ENCODE measurements around the gene SERINC2. TPM values are rescaled to one million over a fixed set of nuclear protein-coding genes. Genes with fewer than 3 reads are reported as not detected.

SERINC2 gene
- total RNA-seq, 1 experiment from 2014 or later, result 50.1 TPM

DNA sequence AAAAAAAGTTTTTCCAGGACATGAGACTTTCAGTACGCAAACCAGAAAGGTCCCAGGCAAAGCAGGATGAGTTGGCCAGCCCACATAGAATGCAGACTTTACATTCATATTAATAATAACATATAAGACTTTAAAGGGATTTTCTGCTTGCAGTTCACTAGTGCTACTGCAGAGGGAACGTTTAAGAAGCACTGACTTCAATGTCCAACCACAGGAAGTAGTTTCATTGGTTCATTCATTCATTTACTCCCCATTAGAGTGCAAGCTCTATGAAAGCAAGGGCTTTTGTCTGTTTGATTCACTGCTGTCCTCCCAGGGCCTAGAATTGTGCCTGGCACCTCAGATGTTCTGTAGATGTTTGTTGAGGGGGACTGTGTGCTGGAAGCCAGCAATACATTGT lies 11.8 kb upstream of the SERINC2 start:
- Histone ChIP-seq H3K27me3 (ENCODE audit: insufficient read depth, low read length) (no peaks in the 10 kb centered on the region), H3K4me2 (ENCODE audit: low read length) (no peak overlapping the region), H3K9me2 (ENCODE audit: insufficient read depth) (no peaks in the 10 kb centered on the region), H3K9me3 (ENCODE audit: control insufficient read depth in 1 of 2, insufficient read depth in 1 of 2, low read depth in 1 of 2, low read length in 2 of 2) (no peaks in the 10 kb centered on the region), H3K27ac (ENCODE audit: low read depth, low read length) (no peak overlapping the region), H2AFZ (ENCODE audit: low read depth, low read length, poor library complexity, severe bottlenecking) (no peak overlapping the region), H3K79me2 (ENCODE audit: insufficient read depth, low read length) (no peaks in the 10 kb centered on the region), H3K4me3 (replicated peaks in 1 of 2; ENCODE audit: low read depth in 1 of 2, low read length in 2 of 2) (no peak overlapping the region), H4K20me1 (ENCODE audit: insufficient read depth) (no peaks in the 10 kb centered on the region), H3K9ac (ENCODE audit: low read length) (no peak overlapping the region), H3K36me3 (ENCODE audit: control insufficient read depth in 1 of 2, insufficient read depth in 2 of 2, low read length in 2 of 2) (no peaks in the 10 kb centered on the region), H3K4me1 (ENCODE audit: control insufficient read depth in 1 of 2, insufficient read depth in 2 of 2, low read length in 2 of 2) (peaks cover 2 to 22% of the 10 kb centered on the region in 2 experiments; a peak in 2 of 4 replicates)
- no peak for DNase-seq (ENCODE audit: low read depth, low spot score)
- TF ChIP-seq, protein P1, sequence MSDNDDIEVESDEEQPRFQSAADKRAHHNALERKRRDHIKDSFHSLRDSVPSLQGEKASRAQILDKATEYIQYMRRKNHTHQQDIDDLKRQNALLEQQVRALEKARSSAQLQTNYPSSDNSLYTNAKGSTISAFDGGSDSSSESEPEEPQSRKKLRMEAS (IDR thresholded peaks at IDR 0.05), result no peak
- TF ChIP-seq EGR1 (IDR thresholded peaks at IDR 0.05; ENCODE audit: low read depth) (no peak), FOSL1 (IDR thresholded peaks at IDR 0.05; ENCODE audit: low read depth) (no peak), YY1 (IDR thresholded peaks at IDR 0.05; ENCODE audit: extremely low read depth, insufficient replicate concordance, low read depth, low read length) (no peak), EZH2 (IDR thresholded peaks at IDR 0.05) (no peak), ELF1 (IDR thresholded peaks at IDR 0.05; ENCODE audit: borderline replicate concordance, low read depth) (no peak)
- CTCF ChIA-PET, result no interaction called here
- BruUV-seq (replicated peaks), result no TSS peak
- intact Hi-C loops (cut with micrococcal nuclease), result no loop called here
- RAD21 ChIA-PET (ENCODE audit: low non-redundant PET in 1 of 2, low total read pairs in 2 of 2, uncharacterized antibody in 2 of 2, unreplicated experiment in 2 of 2), result no interaction called here
- no peak for ATAC-seq
- POLR2A ChIA-PET, result no interaction called here

DNA sequence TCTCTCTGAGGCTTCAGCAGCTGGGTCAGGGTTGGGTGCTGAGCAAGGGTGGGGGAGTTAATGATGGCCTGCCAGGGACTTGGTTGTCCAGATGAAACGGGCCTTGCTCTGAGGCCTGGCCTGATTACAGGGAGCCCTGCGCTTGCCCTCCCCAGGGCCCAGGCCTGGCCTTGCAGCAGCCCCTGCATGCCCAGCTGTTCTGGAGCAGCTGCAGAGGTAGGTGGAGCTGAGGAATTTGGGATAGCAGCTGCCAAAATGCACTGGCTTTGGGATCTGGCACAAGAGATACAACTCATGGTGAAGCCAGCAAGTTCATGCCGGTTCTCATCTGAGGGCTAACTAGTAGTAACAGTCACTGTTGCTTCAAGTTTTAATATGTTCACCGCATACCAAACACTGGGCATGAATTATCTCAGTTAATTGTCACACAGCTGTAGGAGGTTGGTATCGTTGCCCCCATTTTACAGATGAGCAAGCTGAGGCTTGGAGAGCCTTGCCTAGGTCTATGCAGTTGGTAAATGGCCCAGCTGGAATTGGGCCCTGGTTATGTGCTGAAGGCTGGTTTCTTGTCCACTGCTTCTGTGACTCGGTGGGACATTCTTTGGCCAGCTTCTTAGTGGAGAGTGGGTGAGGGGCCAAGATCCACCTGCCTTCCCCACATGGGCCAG lies 7.3 kb upstream of the SERINC2 start:
- Histone ChIP-seq H3K9me3 (ENCODE audit: control insufficient read depth in 1 of 2, insufficient read depth in 1 of 2, low read depth in 1 of 2, low read length in 2 of 2) (no peaks in the 10 kb centered on the region), H3K9ac (ENCODE audit: low read length) (no peak overlapping the region), H3K9me2 (ENCODE audit: insufficient read depth) (no peaks in the 10 kb centered on the region), H3K4me3 (replicated peaks in 1 of 2; ENCODE audit: low read depth in 1 of 2, low read length in 2 of 2) (no peak overlapping the region), H3K79me2 (ENCODE audit: insufficient read depth, low read length) (no peaks in the 10 kb centered on the region), H3K4me2 (ENCODE audit: low read length) (no peak overlapping the region), H4K20me1 (ENCODE audit: insufficient read depth) (no peaks in the 10 kb centered on the region), H3K36me3 (ENCODE audit: control insufficient read depth in 1 of 2, insufficient read depth in 2 of 2, low read length in 2 of 2) (no peaks in the 10 kb centered on the region), H3K4me1 (ENCODE audit: control insufficient read depth in 1 of 2, insufficient read depth in 2 of 2, low read length in 2 of 2) (no peaks in the 10 kb centered on the region), H3K27ac (ENCODE audit: low read depth, low read length) (no peak overlapping the region), H3K27me3 (ENCODE audit: insufficient read depth, low read length) (no peaks in the 10 kb centered on the region), H2AFZ (ENCODE audit: low read depth, low read length, poor library complexity, severe bottlenecking) (no peak overlapping the region)
- POLR2A ChIA-PET, result no interaction called here
- ATAC-seq (no peak), DNase-seq (ENCODE audit: low read depth, low spot score) (no peak)
- RAD21 ChIA-PET (ENCODE audit: low non-redundant PET in 1 of 2, low total read pairs in 2 of 2, uncharacterized antibody in 2 of 2, unreplicated experiment in 2 of 2), result no interaction called here
- intact Hi-C loops (cut with micrococcal nuclease), result no loop called here
- CTCF ChIA-PET, result interaction anchor here (1.1 to 1.9 kb wide), 2 partner anchors 11 to 143 kb away, joined by 3 to 8 read pairs; no protein-coding TSS in a partner anchor
- BruUV-seq (replicated peaks), result no TSS peak
- TF ChIP-seq EGR1 (IDR thresholded peaks at IDR 0.05; ENCODE audit: low read depth), result no peak
- TF ChIP-seq FOSL1 (IDR thresholded peaks at IDR 0.05; ENCODE audit: low read depth), result no peak
- TF ChIP-seq, protein P2, sequence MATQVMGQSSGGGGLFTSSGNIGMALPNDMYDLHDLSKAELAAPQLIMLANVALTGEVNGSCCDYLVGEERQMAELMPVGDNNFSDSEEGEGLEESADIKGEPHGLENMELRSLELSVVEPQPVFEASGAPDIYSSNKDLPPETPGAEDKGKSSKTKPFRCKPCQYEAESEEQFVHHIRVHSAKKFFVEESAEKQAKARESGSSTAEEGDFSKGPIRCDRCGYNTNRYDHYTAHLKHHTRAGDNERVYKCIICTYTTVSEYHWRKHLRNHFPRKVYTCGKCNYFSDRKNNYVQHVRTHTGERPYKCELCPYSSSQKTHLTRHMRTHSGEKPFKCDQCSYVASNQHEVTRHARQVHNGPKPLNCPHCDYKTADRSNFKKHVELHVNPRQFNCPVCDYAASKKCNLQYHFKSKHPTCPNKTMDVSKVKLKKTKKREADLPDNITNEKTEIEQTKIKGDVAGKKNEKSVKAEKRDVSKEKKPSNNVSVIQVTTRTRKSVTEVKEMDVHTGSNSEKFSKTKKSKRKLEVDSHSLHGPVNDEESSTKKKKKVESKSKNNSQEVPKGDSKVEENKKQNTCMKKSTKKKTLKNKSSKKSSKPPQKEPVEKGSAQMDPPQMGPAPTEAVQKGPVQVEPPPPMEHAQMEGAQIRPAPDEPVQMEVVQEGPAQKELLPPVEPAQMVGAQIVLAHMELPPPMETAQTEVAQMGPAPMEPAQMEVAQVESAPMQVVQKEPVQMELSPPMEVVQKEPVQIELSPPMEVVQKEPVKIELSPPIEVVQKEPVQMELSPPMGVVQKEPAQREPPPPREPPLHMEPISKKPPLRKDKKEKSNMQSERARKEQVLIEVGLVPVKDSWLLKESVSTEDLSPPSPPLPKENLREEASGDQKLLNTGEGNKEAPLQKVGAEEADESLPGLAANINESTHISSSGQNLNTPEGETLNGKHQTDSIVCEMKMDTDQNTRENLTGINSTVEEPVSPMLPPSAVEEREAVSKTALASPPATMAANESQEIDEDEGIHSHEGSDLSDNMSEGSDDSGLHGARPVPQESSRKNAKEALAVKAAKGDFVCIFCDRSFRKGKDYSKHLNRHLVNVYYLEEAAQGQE (IDR thresholded peaks at IDR 0.05; ENCODE audit: low read depth), result no peak
- TF ChIP-seq SIN3A (IDR thresholded peaks at IDR 0.05; ENCODE audit: low read depth), result no peak
- no peak for TF ChIP-seq POLR2AphosphoS5 (IDR thresholded peaks at IDR 0.05; ENCODE audit: low read depth, low read length)
- TF ChIP-seq EZH2phosphoT487 (IDR thresholded peaks at IDR 0.05; ENCODE audit: borderline replicate concordance), result no peak
- TF ChIP-seq CEBPB (IDR thresholded peaks at IDR 0.05; ENCODE audit: low read depth), result no peak
- TF ChIP-seq, protein P1 (IDR thresholded peaks at IDR 0.05), result no peak
- TF ChIP-seq ZNF274 (IDR thresholded peaks at IDR 0.05; ENCODE audit: low read depth, low read length), result no peak
- TF ChIP-seq, protein P3, sequence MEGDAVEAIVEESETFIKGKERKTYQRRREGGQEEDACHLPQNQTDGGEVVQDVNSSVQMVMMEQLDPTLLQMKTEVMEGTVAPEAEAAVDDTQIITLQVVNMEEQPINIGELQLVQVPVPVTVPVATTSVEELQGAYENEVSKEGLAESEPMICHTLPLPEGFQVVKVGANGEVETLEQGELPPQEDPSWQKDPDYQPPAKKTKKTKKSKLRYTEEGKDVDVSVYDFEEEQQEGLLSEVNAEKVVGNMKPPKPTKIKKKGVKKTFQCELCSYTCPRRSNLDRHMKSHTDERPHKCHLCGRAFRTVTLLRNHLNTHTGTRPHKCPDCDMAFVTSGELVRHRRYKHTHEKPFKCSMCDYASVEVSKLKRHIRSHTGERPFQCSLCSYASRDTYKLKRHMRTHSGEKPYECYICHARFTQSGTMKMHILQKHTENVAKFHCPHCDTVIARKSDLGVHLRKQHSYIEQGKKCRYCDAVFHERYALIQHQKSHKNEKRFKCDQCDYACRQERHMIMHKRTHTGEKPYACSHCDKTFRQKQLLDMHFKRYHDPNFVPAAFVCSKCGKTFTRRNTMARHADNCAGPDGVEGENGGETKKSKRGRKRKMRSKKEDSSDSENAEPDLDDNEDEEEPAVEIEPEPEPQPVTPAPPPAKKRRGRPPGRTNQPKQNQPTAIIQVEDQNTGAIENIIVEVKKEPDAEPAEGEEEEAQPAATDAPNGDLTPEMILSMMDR (IDR thresholded peaks at IDR 0.05 in 2 of 3, conservative IDR thresholded peaks at IDR 0.05 in 1 of 3; ENCODE audit: borderline replicate concordance in 1 of 3, insufficient read depth in 1 of 3, low read depth in 2 of 3, low read length in 2 of 3), result no peak
- no peak for TF ChIP-seq SRF (IDR thresholded peaks at IDR 0.05; ENCODE audit: low read depth)

Data from HCT116 (cell line).